ENCODE data around the gene CACNA2D3. TPM values are rescaled to one million over a fixed set of nuclear protein-coding genes. Genes with fewer than 3 reads are reported as not detected.

Gene CACNA2D3
- polyA plus RNA-seq, 2 of the 4 experiments (the other 2 are of a cell fraction): 0.04 to 0.05 TPM

DNA sequence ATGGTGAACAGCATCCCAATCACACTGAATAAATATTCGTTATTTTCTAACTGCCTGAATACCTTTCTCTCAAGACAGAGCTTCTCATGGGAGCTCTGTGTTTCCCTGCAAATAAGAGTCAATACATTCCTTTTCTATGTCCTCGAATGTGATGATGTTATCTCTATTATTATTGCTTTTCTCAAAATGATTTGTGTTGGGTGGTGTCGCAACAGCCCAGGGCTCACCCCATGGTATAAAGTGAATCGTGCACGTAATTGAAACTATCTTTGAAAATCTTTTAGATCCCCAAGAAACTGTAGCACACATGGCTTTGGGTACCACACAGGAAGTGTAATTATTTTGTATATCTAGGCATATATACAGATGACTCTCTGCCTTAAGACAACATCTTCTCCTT is 996.1 kb downstream of the CACNA2D3 start:
- no peak for TF ChIP-seq HOXA7 (CRISPR knock-in tag; IDR thresholded peaks at IDR 0.05)
- no peak for TF ChIP-seq EHMT2 (IDR thresholded peaks at IDR 0.05; ENCODE audit: low read depth)
- no peak for TF ChIP-seq FOSL2 (IDR thresholded peaks at IDR 0.05)
- TF ChIP-seq FOSL2 (CRISPR knock-in tag; IDR thresholded peaks at IDR 0.05): no peak
- TF ChIP-seq ZC3H11A (IDR thresholded peaks at IDR 0.05): no peak
- no peak for TF ChIP-seq BHLHE40 (IDR thresholded peaks at IDR 0.05; ENCODE audit: low read depth, low read length)
- no peak for TF ChIP-seq FOXS1 (CRISPR knock-in tag; IDR thresholded peaks at IDR 0.05)
- TF ChIP-seq HEYL (CRISPR knock-in tag; IDR thresholded peaks at IDR 0.05): no peak
- TF ChIP-seq HOXB13 (CRISPR knock-in tag; IDR thresholded peaks at IDR 0.05; ENCODE audit: low read depth): no peak
- TF ChIP-seq FOSB (CRISPR knock-in tag; IDR thresholded peaks at IDR 0.05): no peak
- no peak for TF ChIP-seq JUN (IDR thresholded peaks at IDR 0.05)
- no peak for TF ChIP-seq SMC3 (IDR thresholded peaks at IDR 0.05)
- no peak for TF ChIP-seq RNF2 (IDR thresholded peaks at IDR 0.05; ENCODE audit: borderline replicate concordance, low read depth)
- no peak for TF ChIP-seq ESRRA (IDR thresholded peaks at IDR 0.05; ENCODE audit: borderline replicate concordance, low read length)
- TF ChIP-seq CBX2 (IDR thresholded peaks at IDR 0.05; ENCODE audit: borderline replicate concordance, low read depth): no peak
- TF ChIP-seq MYC (IDR thresholded peaks at IDR 0.05; ENCODE audit: borderline replicate concordance, low read length): no peak
- no peak overlapping the region for H3K4me3 ChIP-seq
- H3K4me2 ChIP-seq: no peak overlapping the region
- ATAC-seq (no peak), FAIRE-seq (no peak), DNase-seq (ENCODE audit: low read depth in 1 of 2, low spot score in 1 of 2) (no peak)
- no peaks in the 10 kb centered on the region for H3K9me3 ChIP-seq
- ChIA-PET POLR2A (no interaction called here), CTCF (no interaction called here)
- no peak overlapping the region for H3K27ac ChIP-seq
- no peaks in the 10 kb centered on the region for H3K4me1 ChIP-seq
- 26% methylated on average over 5 of the region's 5 CpGs for WGBS (ENCODE audit: missing lambda C conversion rate)

DNA sequence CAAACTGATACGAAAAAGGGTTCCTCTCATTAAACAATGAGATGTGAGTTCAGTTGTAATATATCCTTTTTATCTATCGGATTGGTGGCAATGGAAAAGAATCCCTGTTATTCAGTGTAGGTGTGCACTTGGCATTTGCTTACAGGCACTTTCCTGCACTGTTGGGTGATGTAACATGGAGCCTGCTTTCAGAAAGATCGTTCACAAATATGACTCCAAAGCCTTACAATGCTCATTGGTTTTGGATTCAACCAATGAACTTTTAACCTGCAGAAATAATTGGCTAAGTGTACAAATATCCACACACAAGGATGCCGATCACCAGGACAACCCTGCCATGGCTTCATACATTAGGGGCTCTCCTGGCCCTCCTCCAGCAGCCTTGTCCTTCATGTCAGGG is 996.9 kb downstream of the CACNA2D3 start:
- 2% methylated on average over 4 of the region's 4 CpGs for WGBS (ENCODE audit: missing lambda C conversion rate)
- no peak for DNase-seq (ENCODE audit: low read depth in 1 of 2, low spot score in 1 of 2)
- POLR2A ChIA-PET: no interaction called here

DNA sequence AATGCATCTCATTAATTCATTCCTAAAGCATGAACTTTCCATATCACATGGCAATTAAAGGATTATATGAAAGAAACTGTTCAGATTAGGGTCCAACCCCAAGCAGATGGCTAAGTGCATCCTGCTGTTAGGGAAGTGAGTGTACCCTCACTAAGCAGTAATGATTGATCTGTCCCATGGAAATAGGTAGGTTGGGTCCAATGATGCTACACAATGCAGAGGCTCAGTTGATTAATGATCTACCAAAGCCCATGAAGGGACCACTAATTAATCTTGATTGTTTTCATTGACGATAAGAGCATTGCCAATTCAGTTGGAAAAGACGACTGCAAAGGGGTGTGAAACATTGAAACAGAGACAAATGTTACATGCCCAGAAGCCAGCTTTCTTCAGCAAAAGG is 1000.0 kb downstream of the CACNA2D3 start:
- H3K4me3 ChIP-seq: no peak overlapping the region
- FAIRE-seq (no peak), DNase-seq (ENCODE audit: low read depth in 1 of 2, low spot score in 1 of 2) (no peak), ATAC-seq (no peak)
- ChIA-PET CTCF (no interaction called here), POLR2A (no interaction called here)
- H3K4me2 ChIP-seq: no peak overlapping the region
- TF ChIP-seq PBX3 (IDR thresholded peaks at IDR 0.05): no peak
- TF ChIP-seq ZSCAN20 (CRISPR knock-in tag; IDR thresholded peaks at IDR 0.05): no peak
- TF ChIP-seq CHD4 (IDR thresholded peaks at IDR 0.05; ENCODE audit: borderline replicate concordance): no peak
- TF ChIP-seq, protein P1, sequence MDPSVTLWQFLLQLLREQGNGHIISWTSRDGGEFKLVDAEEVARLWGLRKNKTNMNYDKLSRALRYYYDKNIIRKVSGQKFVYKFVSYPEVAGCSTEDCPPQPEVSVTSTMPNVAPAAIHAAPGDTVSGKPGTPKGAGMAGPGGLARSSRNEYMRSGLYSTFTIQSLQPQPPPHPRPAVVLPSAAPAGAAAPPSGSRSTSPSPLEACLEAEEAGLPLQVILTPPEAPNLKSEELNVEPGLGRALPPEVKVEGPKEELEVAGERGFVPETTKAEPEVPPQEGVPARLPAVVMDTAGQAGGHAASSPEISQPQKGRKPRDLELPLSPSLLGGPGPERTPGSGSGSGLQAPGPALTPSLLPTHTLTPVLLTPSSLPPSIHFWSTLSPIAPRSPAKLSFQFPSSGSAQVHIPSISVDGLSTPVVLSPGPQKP (IDR thresholded peaks at IDR 0.05; ENCODE audit: low read depth, low read length): no peak
- H3K27ac ChIP-seq: no peak overlapping the region
- 47% methylated on average over 2 of the region's 2 CpGs for WGBS (ENCODE audit: missing lambda C conversion rate)
- H3K4me1 ChIP-seq: no peaks in the 10 kb centered on the region
- no peaks in the 10 kb centered on the region for H3K9me3 ChIP-seq

More for the DNA sequence above, 996.9 kb downstream of the CACNA2D3 start:
- no peaks in the 10 kb centered on the region for H3K9me3 ChIP-seq
- no peak for ATAC-seq
- CTCF ChIA-PET: no interaction called here
- no peak overlapping the region for H3K4me2 ChIP-seq
- TF ChIP-seq ZNF302 (CRISPR knock-in tag; IDR thresholded peaks at IDR 0.05) (no peak), JUNB (IDR thresholded peaks at IDR 0.05) (no peak), TP53 (CRISPR knock-in tag; IDR thresholded peaks at IDR 0.05) (no peak), RCOR1 (IDR thresholded peaks at IDR 0.05; ENCODE audit: low read depth, low read length) (no peak), ZFP36 (IDR thresholded peaks at IDR 0.05; ENCODE audit: borderline replicate concordance, partially characterized antibody) (no peak), CEBPB (IDR thresholded peaks at IDR 0.05) (no peak), GATA3 (IDR thresholded peaks at IDR 0.05; ENCODE audit: borderline replicate concordance) (no peak), HDAC2 (IDR thresholded peaks at IDR 0.05) (no peak), RAD21 (conservative IDR thresholded peaks at IDR 0.05 in 1 of 2, IDR thresholded peaks at IDR 0.05 in 1 of 2) (no peak), CHD4 (IDR thresholded peaks at IDR 0.05; ENCODE audit: borderline replicate concordance) (no peak), BCL3 (IDR thresholded peaks at IDR 0.05) (no peak)
- TF ChIP-seq, protein P1 (IDR thresholded peaks at IDR 0.05; ENCODE audit: low read depth, low read length): no peak
- no peak overlapping the region for H3K4me3 ChIP-seq
- no peak for FAIRE-seq
- no peaks in the 10 kb centered on the region for H3K4me1 ChIP-seq
- no peak overlapping the region for H3K27ac ChIP-seq

Data from A549 (cell line).